Measurements from ENCODE around the gene PGM5. TPM values are rescaled to one million over a fixed set of nuclear protein-coding genes. Genes with fewer than 3 reads are reported as not detected.

The PGM5 gene
- total and polyA plus RNA-seq, 2 of the 4 experiments (the other 2 are of a cell fraction) = 8.3 to 14.7 TPM

DNA sequence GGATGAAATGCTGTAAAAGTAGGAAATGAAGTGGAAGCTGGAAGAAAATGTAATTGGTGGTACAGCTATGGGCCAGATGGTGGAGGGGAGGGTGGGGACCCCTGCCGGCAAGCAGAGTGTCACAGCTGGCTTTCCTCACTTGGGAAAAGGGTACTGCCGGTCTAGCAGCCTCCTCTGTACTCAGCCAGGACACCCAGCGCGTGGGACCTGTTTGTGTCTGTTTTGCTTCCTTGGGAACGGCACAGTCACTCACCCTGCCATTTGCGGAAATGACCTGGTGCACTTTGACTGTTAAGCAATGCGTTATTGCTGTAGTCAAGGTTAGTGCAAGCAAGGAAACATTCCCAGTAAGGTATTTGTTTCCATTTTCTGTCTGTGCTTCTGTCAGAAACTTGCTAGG is 174.2 kb downstream of the PGM5 start:
- no peaks in the 10 kb centered on the region for H3K4me1 ChIP-seq (ENCODE audit: control insufficient read depth, insufficient read depth, low read length)
- H2BK20ac ChIP-seq (ENCODE audit: low read depth, low read length) = no peak overlapping the region
- H3K4ac ChIP-seq (ENCODE audit: low read depth, low read length) = no peak overlapping the region
- H4K5ac ChIP-seq (ENCODE audit: low read depth, low read length) = no peak overlapping the region
- no peak overlapping the region for H4K91ac ChIP-seq (ENCODE audit: insufficient read depth, low read depth, low read length)
- no peaks in the 10 kb centered on the region for H3K9me3 ChIP-seq (ENCODE audit: control insufficient read depth, insufficient read depth, low read length)
- H2BK120ac ChIP-seq (ENCODE audit: low read depth, low read length) = no peak overlapping the region
- intact Hi-C loops (cut with micrococcal nuclease) = no loop called here
- H3K36me3 ChIP-seq (ENCODE audit: control insufficient read depth, insufficient read depth, low read length) = no peaks in the 10 kb centered on the region
- no peak overlapping the region for H4K8ac ChIP-seq (ENCODE audit: low read depth in 2 of 2, low read length in 2 of 2)
- no peak overlapping the region for H2BK5ac ChIP-seq (ENCODE audit: low read depth, low read length, poor library complexity, severe bottlenecking)
- POLR2A ChIA-PET (ENCODE audit: unreplicated experiment) = no interaction called here
- H2AK9ac ChIP-seq (replicated peaks; ENCODE audit: low read depth, low read length, poor library complexity) = no peak overlapping the region
- TF ChIP-seq POLR2A (IDR thresholded peaks at IDR 0.05; ENCODE audit: low read depth, low read length) (no peak), CTCF (conservative IDR thresholded peaks at IDR 0.05; ENCODE audit: low read depth, low read length) (0 out of 2 replicates have a peak, but pooled peaks have one; percentile 11), MAZ (IDR thresholded peaks at IDR 0.05; ENCODE audit: borderline replicate concordance, low read depth, low read length) (no peak), CEBPB (IDR thresholded peaks at IDR 0.05; ENCODE audit: low read depth, low read length) (peak; percentile 36; the same call in 1 of the 2 replicates), CHD1 (IDR thresholded peaks at IDR 0.05; ENCODE audit: low read depth, low read length) (no peak), MAFK (IDR thresholded peaks at IDR 0.05; ENCODE audit: low read depth, low read length) (no peak), FOS (IDR thresholded peaks at IDR 0.05; ENCODE audit: low read depth, low read length) (no peak), RFX5 (IDR thresholded peaks at IDR 0.05; ENCODE audit: low read depth, low read length) (no peak), MXI1 (IDR thresholded peaks at IDR 0.05; ENCODE audit: borderline replicate concordance, low read depth, low read length) (no peak), RCOR1 (IDR thresholded peaks at IDR 0.05; ENCODE audit: insufficient replicate concordance, low read length) (no peak), ELK1 (IDR thresholded peaks at IDR 0.05; ENCODE audit: borderline replicate concordance, low read depth, low read length) (no peak), RAD21 (IDR thresholded peaks at IDR 0.05; ENCODE audit: low read length) (no peak)
- TF ChIP-seq, protein P1, sequence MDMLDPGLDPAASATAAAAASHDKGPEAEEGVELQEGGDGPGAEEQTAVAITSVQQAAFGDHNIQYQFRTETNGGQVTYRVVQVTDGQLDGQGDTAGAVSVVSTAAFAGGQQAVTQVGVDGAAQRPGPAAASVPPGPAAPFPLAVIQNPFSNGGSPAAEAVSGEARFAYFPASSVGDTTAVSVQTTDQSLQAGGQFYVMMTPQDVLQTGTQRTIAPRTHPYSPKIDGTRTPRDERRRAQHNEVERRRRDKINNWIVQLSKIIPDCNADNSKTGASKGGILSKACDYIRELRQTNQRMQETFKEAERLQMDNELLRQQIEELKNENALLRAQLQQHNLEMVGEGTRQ (IDR thresholded peaks at IDR 0.05; ENCODE audit: low read depth, low read length) = no peak
- no peaks in the 10 kb centered on the region for H3K27me3 ChIP-seq (ENCODE audit: control insufficient read depth, insufficient read depth, low read length)
- H2AK5ac ChIP-seq (ENCODE audit: low read depth, low read length) = no peak overlapping the region
- no peak overlapping the region for H3K56ac ChIP-seq (ENCODE audit: extremely low read depth, insufficient read depth, low read length)
- ATAC-seq (ENCODE audit: low read depth) (no peak), DNase-seq (peak; percentile 19)
- H3K4me3 ChIP-seq (ENCODE audit: insufficient read depth, low read depth, low read length) = no peak overlapping the region
- dilution Hi-C loops (cut with HindIII; ENCODE audit: low sequenced_read_pairs, unreplicated experiment) = no loop called here
- no peak overlapping the region for H3K18ac ChIP-seq (ENCODE audit: low read depth, low read length)
- H3K9ac ChIP-seq (ENCODE audit: low read depth, low read length) = no peak overlapping the region
- H2BK15ac ChIP-seq (ENCODE audit: low read depth, low read length) = no peak overlapping the region
- no TSS peak for BruUV-seq (replicated peaks)
- H3K79me1 ChIP-seq (ENCODE audit: low read depth in 1 of 2, low read length in 2 of 2) = no peaks in the 10 kb centered on the region
- no peaks in the 10 kb centered on the region for H4K20me1 ChIP-seq (ENCODE audit: insufficient read depth, low read length)
- in situ Hi-C loops (cut with MboI; ENCODE audit: low sequenced_read_pairs) = no loop called here
- 10% methylated on average over 2 of the region's 7 CpGs; no CpG with 5 or more reads in 1 of the 2 experiments for WGBS, 2 experiments (ENCODE audit: extremely low coverage in 2 of 2, insufficient read length in 1 of 2)
- H3K4me2 ChIP-seq (ENCODE audit: low read depth, low read length) = no peak overlapping the region
- H2AFZ ChIP-seq (replicated peaks; ENCODE audit: low read length, poor library complexity) = no peak overlapping the region
- H3K27ac ChIP-seq (ENCODE audit: insufficient read depth, low read length) = no peak overlapping the region
- CTCF ChIA-PET = interaction anchor here (1.0 kb wide), 1 partner anchor 8 kb away, joined by 3 read pairs; no protein-coding TSS in a partner anchor
- no peak overlapping the region for H3K23ac ChIP-seq (ENCODE audit: low read depth, low read length)
- H3K14ac ChIP-seq (replicated peaks; ENCODE audit: low read depth, low read length) = no peak overlapping the region
- H3K9me1 ChIP-seq (ENCODE audit: insufficient read depth, low read length) = no peaks in the 10 kb centered on the region
